ENCODE data around the gene NSMCE4A.
"Not testable (repeated sequence)": the region's sequence is repeated elsewhere in the genome, so short reads cannot be mapped to it uniquely, and the experiment has no call there.

The NSMCE4A gene

DNA sequence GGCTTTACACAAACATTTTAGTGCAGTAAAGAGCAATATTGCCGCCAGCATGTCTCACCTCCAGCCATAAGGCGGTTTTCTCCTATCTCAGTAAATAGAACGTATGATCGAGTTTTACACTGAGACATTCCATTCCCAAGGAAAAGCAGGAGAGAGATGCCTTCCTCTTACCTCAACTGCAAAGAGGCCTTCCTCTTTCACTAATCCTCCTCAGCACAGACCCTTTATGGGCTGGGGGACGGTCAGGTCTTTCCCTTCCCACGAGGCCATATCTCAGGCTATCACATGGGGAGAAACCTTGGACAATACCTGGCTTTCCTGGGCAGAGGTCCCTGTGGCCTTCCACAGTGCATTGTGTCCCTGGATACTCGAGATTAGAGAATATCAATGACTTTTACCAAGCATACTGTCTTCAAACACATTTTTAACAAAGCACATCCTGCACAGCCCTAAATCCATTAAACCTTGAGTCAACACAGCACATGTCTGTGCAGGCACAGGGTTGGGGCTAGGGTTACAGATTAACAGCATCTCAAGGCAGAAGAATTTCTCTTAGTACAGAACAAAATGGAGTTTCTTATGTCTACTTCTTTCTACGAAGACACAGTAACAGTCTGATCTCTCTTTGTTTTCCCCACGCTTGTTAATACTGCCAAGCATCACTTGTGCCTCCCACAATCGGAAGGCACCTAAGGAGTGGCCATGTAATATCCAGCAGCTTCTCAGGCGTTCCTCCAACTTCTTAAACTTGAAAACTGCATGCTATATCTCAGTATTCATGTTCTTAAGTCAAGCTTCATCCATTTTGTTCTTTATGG is 44.5 kb downstream of the NSMCE4A start:
- not testable (repeated sequence) for FAIRE-seq

GRCh38 chr10:121929585-121930267 is 45.3 kb downstream of the NSMCE4A start:
- FAIRE-seq, result not testable (repeated sequence)

- FAIRE-seq, result no peak
Observed at GRCh38 chr10:121928528-121928884, 46.5 kb downstream of the NSMCE4A start.

- FAIRE-seq, result no peak
Observed at GRCh38 chr10:121927841-121928527, 47.0 kb downstream of the NSMCE4A start, which contains the start of gene ATE1. ATE1 (minus strand) TSS chr10:121928031; CDS start chr10:121927949, 82 bp downstream.

- FAIRE-seq, result no peak
Observed at GRCh38 chr10:121927318-121927840, 47.6 kb downstream of the NSMCE4A start.

DNA sequence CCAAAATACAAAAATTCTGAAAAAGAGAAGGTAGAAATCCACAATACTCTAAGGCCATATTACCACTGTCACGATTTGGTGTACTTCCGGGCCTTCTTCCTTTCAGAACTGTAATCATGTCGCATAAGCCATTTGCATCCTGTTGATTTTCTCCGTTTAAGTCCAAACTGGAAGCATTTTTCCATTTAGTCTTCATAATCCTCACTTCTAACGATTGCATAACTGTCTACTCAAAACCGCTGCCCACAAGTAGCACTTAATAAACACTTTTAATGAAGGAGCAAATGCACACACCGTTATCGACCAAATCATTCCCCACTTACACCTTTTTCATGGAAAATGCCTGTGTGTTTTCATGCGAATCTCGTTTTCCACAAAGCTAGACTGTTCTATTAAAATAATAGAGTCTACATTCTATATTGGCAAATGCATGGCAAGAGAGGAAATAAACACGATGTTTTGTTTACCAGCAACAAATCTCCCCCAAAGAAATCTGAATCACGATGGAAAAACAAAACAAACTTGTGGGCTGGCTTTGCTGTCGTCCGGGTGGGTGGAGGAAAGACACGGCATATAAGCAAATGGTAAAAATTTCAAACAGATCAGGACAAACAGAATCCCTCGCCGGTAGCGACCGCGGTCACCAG is 48.2 kb downstream of the NSMCE4A start:
- FAIRE-seq, result no peak

DNA sequence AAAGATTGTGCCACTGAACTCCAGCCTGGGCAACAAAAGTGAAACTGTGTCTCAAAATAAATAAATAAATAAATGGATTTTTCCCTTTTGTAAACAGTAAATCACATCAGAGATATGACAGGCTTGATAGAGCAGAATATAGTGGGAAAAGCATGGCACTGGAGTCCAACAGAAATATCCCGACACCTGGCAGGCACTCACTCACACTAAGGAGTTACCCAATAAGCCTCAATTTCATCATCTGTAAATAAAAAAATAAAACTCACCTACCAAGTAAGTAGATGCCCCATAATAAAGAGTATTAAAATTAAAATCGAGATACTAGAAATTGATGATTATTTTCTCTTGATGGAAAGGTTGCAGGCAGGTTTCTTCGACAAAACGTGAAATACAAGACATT is 48.9 kb downstream of the NSMCE4A start:
- no peak for FAIRE-seq

DNA sequence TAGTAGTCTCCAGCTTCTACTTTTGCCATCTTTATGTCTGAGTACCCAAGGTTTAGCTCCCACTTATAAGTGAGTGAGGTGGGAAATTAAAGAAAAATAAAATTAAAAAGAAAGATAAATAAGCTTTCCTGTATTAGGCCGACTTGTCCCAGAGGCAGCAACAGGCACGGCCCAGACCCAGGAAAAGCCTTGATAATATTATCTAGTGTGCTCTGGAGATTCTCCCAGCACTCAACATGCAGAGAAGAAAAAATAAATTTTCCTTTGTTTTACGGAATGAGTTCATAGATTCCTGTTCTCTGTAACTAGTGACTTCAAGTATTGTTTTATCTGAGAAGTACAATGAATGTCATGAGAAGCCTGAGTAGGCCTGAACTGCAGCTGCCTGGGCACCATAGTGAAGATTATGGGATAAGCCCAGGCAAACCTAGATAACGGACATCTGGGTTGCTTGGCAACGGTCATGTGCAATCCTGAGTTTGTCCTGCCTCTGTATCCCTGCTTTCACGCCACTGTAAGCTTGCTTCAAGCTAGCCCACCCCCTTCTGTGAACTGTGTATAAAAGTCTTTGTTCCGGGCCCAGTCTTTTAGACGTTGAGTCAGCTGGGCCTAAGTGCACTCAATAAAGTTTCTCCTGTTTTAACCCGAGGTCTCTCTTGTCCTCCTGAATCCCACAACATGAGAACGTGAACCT is 53.6 kb downstream of the NSMCE4A start:
- FAIRE-seq, result no peak

DNA sequence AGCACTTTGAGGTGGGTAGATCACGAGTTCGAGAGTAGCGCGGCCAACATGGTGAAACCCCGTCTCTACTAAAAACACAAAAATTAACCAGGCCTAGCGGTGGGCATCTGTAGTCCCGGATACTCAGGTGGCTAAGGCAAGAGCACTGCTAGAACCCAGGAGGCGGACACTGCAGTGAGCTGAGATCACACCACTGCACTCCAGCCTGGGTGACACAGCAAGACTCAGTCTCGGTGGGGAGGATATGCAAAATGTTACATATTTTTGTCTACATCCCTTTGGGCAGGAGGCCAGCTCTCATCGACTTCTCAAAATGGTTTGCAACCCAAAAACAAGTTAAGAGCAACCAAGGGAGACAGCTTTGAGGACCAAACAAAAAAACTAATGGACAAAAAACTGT is 55.4 kb downstream of the NSMCE4A start:
- FAIRE-seq, result no peak

DNA sequence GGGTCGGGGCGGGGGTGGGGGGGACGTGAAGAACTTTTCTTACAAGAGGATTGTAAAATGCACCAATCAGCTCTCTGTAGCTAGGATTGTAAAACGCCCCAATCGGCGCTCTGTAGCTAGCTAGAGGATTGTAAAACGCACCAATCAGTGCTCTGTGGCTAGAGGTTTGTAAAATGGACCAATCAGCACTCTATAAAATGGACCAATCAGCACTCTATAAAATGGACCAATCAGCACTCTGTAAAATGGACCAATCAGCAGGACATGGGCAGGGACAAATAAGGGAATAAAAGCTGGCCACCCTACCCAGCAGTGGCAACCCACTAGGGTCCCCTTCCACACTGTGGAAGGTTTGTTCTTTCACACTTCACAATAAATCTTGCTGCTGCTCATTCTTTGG is 56.2 kb downstream of the NSMCE4A start:
- not testable (repeated sequence) for FAIRE-seq

GRCh38 chr10:121914661-121915060 is 60.4 kb downstream of the NSMCE4A start:
- FAIRE-seq, result no peak

DNA sequence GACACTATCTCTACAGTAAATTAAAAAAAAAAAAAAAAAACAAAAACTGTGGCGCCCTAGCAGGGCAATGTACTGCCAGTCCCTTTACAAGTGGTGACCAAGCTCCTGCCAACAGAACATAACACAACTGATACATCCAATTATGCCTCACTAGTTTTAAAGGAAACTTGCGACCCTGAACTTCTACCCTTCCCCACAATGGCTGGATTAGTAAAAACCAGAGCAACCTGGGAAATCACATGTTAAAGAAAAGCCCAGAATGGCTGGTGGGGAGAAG is 63.7 kb downstream of the NSMCE4A start:
- FAIRE-seq, result no peak

DNA sequence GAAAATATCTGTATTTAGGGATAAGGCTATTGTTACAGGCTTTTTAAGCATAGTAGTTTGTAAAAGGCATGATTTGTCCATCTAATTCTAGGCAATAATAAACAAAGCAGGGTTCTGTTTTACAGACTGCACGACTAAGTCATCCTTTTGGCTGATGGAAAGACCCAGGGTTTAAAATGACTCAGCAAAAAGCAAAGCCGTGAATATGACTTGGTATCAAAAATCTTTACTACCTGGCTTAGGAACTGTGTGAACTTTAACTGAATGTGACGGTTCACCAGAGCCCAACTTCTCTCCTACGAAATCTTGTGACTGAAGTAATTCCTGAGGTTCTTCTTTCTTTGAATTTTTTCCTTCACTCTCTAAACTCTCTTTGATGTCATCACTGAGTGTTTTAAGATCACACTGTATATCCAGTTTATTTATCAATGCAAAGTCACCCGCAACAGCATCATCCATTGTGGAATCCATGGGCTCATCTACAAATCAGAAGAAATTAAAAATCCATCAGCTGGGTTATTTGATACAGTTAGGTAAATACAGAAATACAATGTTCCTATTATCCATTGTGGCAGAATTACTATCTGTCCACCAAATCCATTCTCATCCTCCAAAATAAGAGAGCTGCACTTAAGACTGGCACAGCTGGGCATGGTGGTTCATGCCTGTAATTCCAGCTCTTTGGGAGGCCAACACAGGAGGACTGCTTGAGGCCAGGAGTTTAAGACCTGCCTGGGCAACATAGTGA is 64.2 kb downstream of the NSMCE4A start:
- FAIRE-seq, result no peak

Data from colon (tissue), 2 donors.